GM12891 (cell line): ENCODE measurements around the gene TMEM132D.

Experiments
- PAX5 ChIP-seq: IDR thresholded peaks from 2 replicates; pipeline ENCODE4 v1.6.1; 2011; ENCODE audit warnings: low read length, moderate library complexity, mild to moderate bottlenecking; ENCODE audit not compliant: insufficient read depth, severe bottlenecking
- POLR2A ChIP-seq: IDR thresholded peaks from 2 replicates; pipeline ENCODE4 v1.6.1; 2011; ENCODE audit warnings: low read depth, low read length, control low read depth
- POLR2AphosphoS5 ChIP-seq: IDR thresholded peaks from 2 replicates; pipeline ENCODE4 v1.6.1; 2011; ENCODE audit warnings: low read depth, low read length, control low read depth
- SPI1 ChIP-seq: IDR thresholded peaks from 2 replicates; pipeline ENCODE4 v1.6.1; 2011; ENCODE audit warnings: low read depth, low read length, control low read depth
- TAF1 ChIP-seq: IDR thresholded peaks from 2 replicates; pipeline ENCODE4 v1.6.1; 2011; ENCODE audit warnings: low read depth, low read length, control low read depth

- no peak for TF ChIP-seq POLR2AphosphoS5
- TF ChIP-seq POLR2A = no peak
- TF ChIP-seq PAX5 = no peak
- no peak for TF ChIP-seq TAF1
- no peak for TF ChIP-seq SPI1
Measured at GRCh38 chr12:129941618-129942017, 37.8 kb upstream of the TMEM132D start.
